HL-60 (cell line): Measurements from ENCODE around the gene GRK5.

Experiments
- CTCF ChIP-seq: IDR thresholded peaks from one replicate; pipeline ENCODE4 v1.5.1; 2011; ENCODE audit warnings: low read length, control low read depth, inconsistent platforms; ENCODE audit not compliant: insufficient read depth
- GABPA ChIP-seq: IDR thresholded peaks from 2 replicates; pipeline ENCODE4 v1.6.1; 2012; ENCODE audit warnings: low read depth
- REST ChIP-seq: IDR thresholded peaks from 2 replicates; pipeline ENCODE4 v1.6.1; 2012; ENCODE audit warnings: low read depth; ENCODE audit not compliant: insufficient replicate concordance

- TF ChIP-seq CTCF = peak; percentile 29
- no peak for TF ChIP-seq REST
- no peak for TF ChIP-seq GABPA
Observed at GRCh38 chr10:119206603-119207365, 587 bp upstream of the GRK5 start.
